Neural cell (in vitro differentiated cells): ENCODE data around the gene NUTM1. TPM values are rescaled to one million over a fixed set of nuclear protein-coding genes. Genes with fewer than 3 reads are reported as not detected.

Source experiments
- H2AFZ ChIP-seq: fragments of 200-600, 300-800 bp; sonication (generic), shearing (Covaris generic); 2 replicates; pipeline ENCODE4 v1.6.0; 2014; ENCODE audit warnings: low read depth, mild to moderate bottlenecking, antibody characterized with exemption, low read length, moderate library complexity
- H3F3A ChIP-seq: fragments of 200-600 bp; shearing (Covaris generic); 2 replicates; pipeline ENCODE4 v1.6.1; 2016; ENCODE audit warnings: mild to moderate bottlenecking, moderate library complexity, mixed read lengths, antibody characterized with exemption, low read length; ENCODE audit not compliant: insufficient read depth, poor library complexity, severe bottlenecking
- H3K27ac ChIP-seq: fragments of 200-600, 300-800 bp; sonication (generic), shearing (Covaris generic); 2 replicates; pipeline ENCODE4 v1.5.1; 2014; ENCODE audit warnings: mild to moderate bottlenecking, low read length, moderate library complexity
- H3K27me3 ChIP-seq: fragments of 300-800, 200-600 bp; sonication (generic), shearing (Covaris generic); 2 replicates; pipeline ENCODE4 v1.6.0; 2014; ENCODE audit warnings: mild to moderate bottlenecking, low read depth, low read length, moderate library complexity; ENCODE audit not compliant: insufficient read depth
- H3K36me3 ChIP-seq: fragments of 300-800, 200-600 bp; sonication (generic), shearing (Covaris generic); 2 replicates; pipeline ENCODE4 v1.5.1; 2014; ENCODE audit warnings: mild to moderate bottlenecking, antibody characterized with exemption, low read length, moderate library complexity; ENCODE audit not compliant: insufficient read depth
- H3K4me2 ChIP-seq: fragments of 300-800, 200-600 bp; sonication (generic), shearing (Covaris generic); 2 replicates; pipeline ENCODE4 v1.6.0; 2014; ENCODE audit warnings: mild to moderate bottlenecking, low read length
- H3K4me3 ChIP-seq: fragments of 300-800, 200-600 bp; sonication (generic), shearing (Covaris generic); 2 replicates; pipeline ENCODE4 v1.5.1; 2014; ENCODE audit warnings: mild to moderate bottlenecking, low read length, moderate library complexity
- H3K79me2 ChIP-seq: fragments of 200-600 bp; shearing (Covaris generic); replicated peaks from 2 replicates; pipeline ENCODE4 v1.6.0; 2014; ENCODE audit warnings: mild to moderate bottlenecking, low read length, moderate library complexity; ENCODE audit not compliant: insufficient read depth
- H3K9ac ChIP-seq: fragments of 300-800, 200-600 bp; sonication (generic), shearing (Covaris generic); 2 replicates; pipeline ENCODE4 v1.6.1; 2016; ENCODE audit warnings: mild to moderate bottlenecking, low read length, mixed read lengths
- H3K9me2 ChIP-seq: fragments of 200-600 bp; shearing (Covaris generic); 2 replicates; pipeline ENCODE4 v1.6.1; 2016; ENCODE audit warnings: mild to moderate bottlenecking, low read length, mixed read lengths; ENCODE audit not compliant: insufficient read depth
- H3K9me3 ChIP-seq: fragments of 200-600, 300-800 bp; sonication (generic), shearing (Covaris generic); 2 replicates; pipeline ENCODE4 v1.6.1; 2016; ENCODE audit warnings: mild to moderate bottlenecking, mixed run types, low read length, moderate library complexity, mixed read lengths
- H4K20me1 ChIP-seq: fragments of 200-600 bp; shearing (Covaris generic); 2 replicates; pipeline ENCODE4 v1.6.1; 2016; ENCODE audit warnings: mild to moderate bottlenecking, mixed run types; ENCODE audit not compliant: insufficient read depth
- EP300 ChIP-seq: fragments of 450-650 bp; conservative IDR thresholded peaks from 2 replicates; pipeline ENCODE4 v1.6.1; 2014; ENCODE audit warnings: antibody characterized with exemption, mild to moderate bottlenecking, moderate library complexity; ENCODE audit not compliant: poor library complexity, severe bottlenecking
- EZH2 ChIP-seq: fragments of 200-600, 300-800 bp; shearing (Covaris generic), sonication (generic); IDR thresholded peaks from 2 replicates; pipeline ENCODE4 v1.6.1; 2014; ENCODE audit warnings: antibody characterized with exemption, low read length, borderline replicate concordance, mild to moderate bottlenecking; ENCODE audit not compliant: insufficient read depth, poor library complexity, severe bottlenecking
- MXI1 ChIP-seq: fragments of 450-650 bp; conservative IDR thresholded peaks from 2 replicates; pipeline ENCODE4 v1.6.1; 2014; ENCODE audit warnings: antibody characterized with exemption, mild to moderate bottlenecking; ENCODE audit not compliant: poor library complexity, severe bottlenecking
- POLR2AphosphoS5 ChIP-seq: IDR thresholded peaks from 2 replicates; pipeline ENCODE4 v1.6.1; 2012
- RAD21 ChIP-seq: fragments of 450-650 bp; conservative IDR thresholded peaks from 2 replicates; pipeline ENCODE4 v1.6.1; 2014; ENCODE audit warnings: antibody characterized with exemption, mild to moderate bottlenecking, moderate library complexity
- SMC3 ChIP-seq: fragments of 450-650 bp; conservative IDR thresholded peaks from 2 replicates; pipeline ENCODE4 v1.6.1; 2014; ENCODE audit warnings: antibody characterized with exemption, mild to moderate bottlenecking, moderate library complexity; ENCODE audit not compliant: poor library complexity
- TAF1 ChIP-seq: IDR thresholded peaks from 2 replicates; pipeline ENCODE4 v1.6.1; 2012; ENCODE audit warnings: low read depth
- polyA plus RNA-seq: library from polyadenylated mRNA; depleted of rRNA; stranded (reverse); fragments of >200 nt; gene quantifications from 2 replicates; pipeline ENCODE4 v1.2.3, GENCODE V29; 2014
- TF ChIP-seq, protein P1 (sequence below): IDR thresholded peaks from 2 replicates; pipeline ENCODE4 v1.6.1; 2012; ENCODE audit warnings: borderline replicate concordance
- TF ChIP-seq, protein P2 (sequence below): fragments of 450-650 bp; IDR thresholded peaks from 2 replicates; pipeline ENCODE4 v1.5.1; 2014; ENCODE audit warnings: antibody characterized with exemption, mild to moderate bottlenecking, moderate library complexity; ENCODE audit not compliant: poor library complexity, severe bottlenecking

Gene NUTM1
- polyA plus RNA-seq, 1 donor from 2014 or later, result not detected

DNA sequence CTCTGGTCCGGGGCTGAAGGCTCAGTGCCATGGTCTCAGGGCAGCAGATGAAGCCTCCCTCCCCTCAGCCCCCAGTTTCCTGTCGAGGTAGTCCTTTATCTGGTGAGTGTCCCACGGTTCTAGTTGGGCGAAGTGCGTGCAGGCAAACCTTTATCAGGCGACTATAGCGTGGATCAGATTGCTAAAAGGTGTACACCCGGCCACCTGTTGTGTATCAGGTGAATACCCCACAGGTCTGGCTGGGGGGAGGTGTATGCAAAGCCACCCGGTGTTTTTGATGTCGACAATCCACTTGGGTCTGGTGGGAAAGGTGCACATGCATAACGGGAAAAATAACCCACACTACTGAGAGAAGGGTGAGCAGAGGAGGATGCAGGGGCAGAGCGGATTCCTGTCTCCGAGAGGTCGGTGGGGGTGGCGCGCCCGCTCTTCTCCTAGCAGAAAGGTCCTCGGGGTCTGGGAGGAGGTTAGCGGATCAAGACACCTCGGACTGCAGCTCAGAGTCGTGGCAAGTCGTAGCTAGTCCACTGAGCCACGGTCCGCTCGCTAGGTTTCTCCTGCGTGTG lies 6.0 kb upstream of the NUTM1 start:
- H3F3A ChIP-seq, result no peaks in the 10 kb centered on the region
- no peaks in the 10 kb centered on the region for H4K20me1 ChIP-seq
- H3K36me3 ChIP-seq, result no peaks in the 10 kb centered on the region
- TF ChIP-seq POLR2AphosphoS5 (no peak), MXI1 (no peak), SMC3 (no peak), RAD21 (no peak), EP300 (no peak), EZH2 (no peak), TAF1 (no peak)
- TF ChIP-seq, protein P1, sequence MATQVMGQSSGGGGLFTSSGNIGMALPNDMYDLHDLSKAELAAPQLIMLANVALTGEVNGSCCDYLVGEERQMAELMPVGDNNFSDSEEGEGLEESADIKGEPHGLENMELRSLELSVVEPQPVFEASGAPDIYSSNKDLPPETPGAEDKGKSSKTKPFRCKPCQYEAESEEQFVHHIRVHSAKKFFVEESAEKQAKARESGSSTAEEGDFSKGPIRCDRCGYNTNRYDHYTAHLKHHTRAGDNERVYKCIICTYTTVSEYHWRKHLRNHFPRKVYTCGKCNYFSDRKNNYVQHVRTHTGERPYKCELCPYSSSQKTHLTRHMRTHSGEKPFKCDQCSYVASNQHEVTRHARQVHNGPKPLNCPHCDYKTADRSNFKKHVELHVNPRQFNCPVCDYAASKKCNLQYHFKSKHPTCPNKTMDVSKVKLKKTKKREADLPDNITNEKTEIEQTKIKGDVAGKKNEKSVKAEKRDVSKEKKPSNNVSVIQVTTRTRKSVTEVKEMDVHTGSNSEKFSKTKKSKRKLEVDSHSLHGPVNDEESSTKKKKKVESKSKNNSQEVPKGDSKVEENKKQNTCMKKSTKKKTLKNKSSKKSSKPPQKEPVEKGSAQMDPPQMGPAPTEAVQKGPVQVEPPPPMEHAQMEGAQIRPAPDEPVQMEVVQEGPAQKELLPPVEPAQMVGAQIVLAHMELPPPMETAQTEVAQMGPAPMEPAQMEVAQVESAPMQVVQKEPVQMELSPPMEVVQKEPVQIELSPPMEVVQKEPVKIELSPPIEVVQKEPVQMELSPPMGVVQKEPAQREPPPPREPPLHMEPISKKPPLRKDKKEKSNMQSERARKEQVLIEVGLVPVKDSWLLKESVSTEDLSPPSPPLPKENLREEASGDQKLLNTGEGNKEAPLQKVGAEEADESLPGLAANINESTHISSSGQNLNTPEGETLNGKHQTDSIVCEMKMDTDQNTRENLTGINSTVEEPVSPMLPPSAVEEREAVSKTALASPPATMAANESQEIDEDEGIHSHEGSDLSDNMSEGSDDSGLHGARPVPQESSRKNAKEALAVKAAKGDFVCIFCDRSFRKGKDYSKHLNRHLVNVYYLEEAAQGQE, result no peak
- TF ChIP-seq, protein P2, sequence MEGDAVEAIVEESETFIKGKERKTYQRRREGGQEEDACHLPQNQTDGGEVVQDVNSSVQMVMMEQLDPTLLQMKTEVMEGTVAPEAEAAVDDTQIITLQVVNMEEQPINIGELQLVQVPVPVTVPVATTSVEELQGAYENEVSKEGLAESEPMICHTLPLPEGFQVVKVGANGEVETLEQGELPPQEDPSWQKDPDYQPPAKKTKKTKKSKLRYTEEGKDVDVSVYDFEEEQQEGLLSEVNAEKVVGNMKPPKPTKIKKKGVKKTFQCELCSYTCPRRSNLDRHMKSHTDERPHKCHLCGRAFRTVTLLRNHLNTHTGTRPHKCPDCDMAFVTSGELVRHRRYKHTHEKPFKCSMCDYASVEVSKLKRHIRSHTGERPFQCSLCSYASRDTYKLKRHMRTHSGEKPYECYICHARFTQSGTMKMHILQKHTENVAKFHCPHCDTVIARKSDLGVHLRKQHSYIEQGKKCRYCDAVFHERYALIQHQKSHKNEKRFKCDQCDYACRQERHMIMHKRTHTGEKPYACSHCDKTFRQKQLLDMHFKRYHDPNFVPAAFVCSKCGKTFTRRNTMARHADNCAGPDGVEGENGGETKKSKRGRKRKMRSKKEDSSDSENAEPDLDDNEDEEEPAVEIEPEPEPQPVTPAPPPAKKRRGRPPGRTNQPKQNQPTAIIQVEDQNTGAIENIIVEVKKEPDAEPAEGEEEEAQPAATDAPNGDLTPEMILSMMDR, result no peak
- no peaks in the 10 kb centered on the region for H3K9me3 ChIP-seq
- no peaks in the 10 kb centered on the region for H3K27me3 ChIP-seq
- H3K4me3 ChIP-seq, result peak overlapping the region; percentile 99
- H3K27ac ChIP-seq, result peak overlapping the region; percentile 71
- H3K9ac ChIP-seq, result peak overlapping the region; percentile 79
- peaks cover 19% of the 10 kb centered on the region for H3K79me2 ChIP-seq
- peak overlapping the region; percentile 96 for H3K4me2 ChIP-seq
- no peaks in the 10 kb centered on the region for H3K9me2 ChIP-seq
- peak overlapping the region; percentile 94 for H2AFZ ChIP-seq

DNA sequence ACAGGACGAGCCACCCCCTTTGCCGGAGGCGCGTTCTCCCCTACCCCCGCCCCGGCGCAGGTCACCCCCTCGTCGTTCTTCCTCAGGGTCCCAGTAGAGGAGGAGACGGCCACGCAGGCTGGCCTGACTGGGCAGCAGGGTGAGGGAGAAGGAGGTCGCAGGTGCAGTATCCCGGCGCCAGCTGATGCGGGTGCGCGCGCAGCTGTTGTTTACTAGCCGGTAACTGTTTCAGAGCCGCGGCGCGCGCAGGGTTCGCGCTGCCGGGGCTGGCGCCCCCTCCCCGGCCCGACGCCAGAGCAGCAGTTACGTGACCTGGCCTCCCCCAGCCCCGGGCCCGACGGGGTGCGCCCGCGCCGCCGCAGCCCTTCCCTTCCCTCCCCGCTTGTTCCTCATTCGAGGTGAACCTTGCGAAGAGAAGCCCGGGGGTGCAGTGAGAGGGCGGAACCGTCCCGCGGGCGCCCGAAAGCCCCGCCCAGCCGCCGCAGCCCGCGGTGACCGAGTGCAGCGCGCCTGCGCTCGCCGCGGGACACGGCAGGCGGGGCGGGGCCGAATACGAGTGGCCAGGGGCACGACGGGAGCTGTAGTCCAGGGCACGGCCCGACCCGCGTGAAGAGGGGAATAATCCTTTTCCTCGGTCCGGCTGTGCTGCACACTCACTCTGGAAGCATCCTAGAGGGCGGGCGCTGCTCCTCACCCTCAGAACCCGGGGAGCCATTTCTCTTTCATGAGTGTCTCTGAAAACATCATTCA lies 5.4 kb upstream of the NUTM1 start, which contains the start of gene SLC12A6:
TSS of gene SLC12A6 (minus strand) at position 225 of the 750 bp plus-strand sequence. CDS start 1,101 bp downstream, outside the sequence.
- H3K9ac ChIP-seq, result peak within 1 kb of the TSS; percentile 79
- H3K4me2 ChIP-seq, result peak within 1 kb of the TSS; percentile 96
- H3K79me2 ChIP-seq, result peaks cover 21% of the 10 kb centered on the region
- no peaks in the 10 kb centered on the region for H3K9me3 ChIP-seq
- H3F3A ChIP-seq, result no peaks in the 10 kb centered on the region
- H3K27ac ChIP-seq, result peak within 1 kb of the TSS; percentile 71
- no peaks in the 10 kb centered on the region for H3K36me3 ChIP-seq
- no peaks in the 10 kb centered on the region for H3K9me2 ChIP-seq
- no peaks in the 10 kb centered on the region for H4K20me1 ChIP-seq
- TF ChIP-seq, protein P2, result peak; percentile 45
- TF ChIP-seq SMC3, result peak; percentile 25
- TF ChIP-seq EP300, result peak; percentile 66
- no peak for TF ChIP-seq EZH2
- TF ChIP-seq, protein P1, result peak; percentile 85
- peak; percentile 76 for TF ChIP-seq TAF1
- peak; percentile 44 for TF ChIP-seq RAD21
- TF ChIP-seq POLR2AphosphoS5, result peak; percentile 82
- peak; percentile 77 for TF ChIP-seq MXI1
- peak within 1 kb of the TSS; percentile 99 for H3K4me3 ChIP-seq
- no peaks in the 10 kb centered on the region for H3K27me3 ChIP-seq
- H2AFZ ChIP-seq, result peak within 1 kb of the TSS; percentile 94
